WTC11 (cell line): ENCODE measurements around the gene NINJ2. TPM values are rescaled to one million over a fixed set of nuclear protein-coding genes. Genes with fewer than 3 reads are reported as not detected.

Experiments
- ATAC-seq: fragments of 200-7000 bp; cut with Tn5 transposase; 2 replicates; pipeline ENCODE4 v1.10.0; 2021; ENCODE audit warnings: mild to moderate bottlenecking, moderate library complexity
- CTCF ChIA-PET: fragments of 300-600 bp; sonication (Branson Sonifier 250); formaldehyde crosslinking; loops from one replicate; lab custom pipeline; 2021; ENCODE audit warnings: antibody characterized with exemption; lab: Charles Lee
- POLR2A ChIA-PET: fragments of 350-600 bp; sonication (Branson Sonifier 250); formaldehyde crosslinking; loops from one replicate; lab custom pipeline; 2021; ENCODE audit warnings: antibody characterized with exemption; lab: Charles Lee
- DNase-seq: peaks from one replicate; pipeline ENCODE4 v3.0.0; 2021; ENCODE audit warnings: low spot score
- H3K27ac Mint-ChIP-seq: 2 replicates; pipeline ENCODE4 v1.8.0; 2021; ENCODE audit warnings: mixed read lengths
- H3K27me3 Mint-ChIP-seq: 2 replicates; pipeline ENCODE4 v1.8.0; 2021; ENCODE audit warnings: low read depth, mild to moderate bottlenecking, moderate library complexity, mixed read lengths
- H3K36me3 Mint-ChIP-seq: 2 replicates; pipeline ENCODE4 v1.8.0; 2021; ENCODE audit warnings: mixed read lengths
- H3K4me1 Mint-ChIP-seq: 2 replicates; pipeline ENCODE4 v1.8.0; 2022; ENCODE audit warnings: mixed read lengths
- H3K4me3 Mint-ChIP-seq: 2 replicates; pipeline ENCODE4 v1.8.0; 2021; ENCODE audit warnings: mild to moderate bottlenecking, moderate library complexity, mixed read lengths
- H3K9me3 Mint-ChIP-seq: 2 replicates; pipeline ENCODE4 v1.8.0; 2021; ENCODE audit warnings: mixed read lengths
- CDX4 ChIP-seq: fragments of 250-450 bp; sonication (Bioruptor Pico); IDR thresholded peaks from 2 replicates; pipeline ENCODE4 v1.9.0; 2021; ENCODE audit warnings: moderate library complexity, mild to moderate bottlenecking, inconsistent platforms, borderline replicate concordance
- CREB1 ChIP-seq: sonication (generic); formaldehyde crosslinking; IDR thresholded peaks from 2 replicates; pipeline ENCODE4 v1.8.0; 2023; ENCODE audit warnings: mild to moderate bottlenecking, missing genetic modification reagents
- E2F4 ChIP-seq: sonication (generic); formaldehyde crosslinking; IDR thresholded peaks from 2 replicates; pipeline ENCODE4 v1.8.1; 2022; ENCODE audit warnings: low read depth, mild to moderate bottlenecking, moderate library complexity, missing genetic modification reagents, borderline replicate concordance
- JAZF1 ChIP-seq: fragments of 250-450 bp; sonication (Bioruptor Pico); IDR thresholded peaks from 2 replicates; pipeline ENCODE4 v1.9.0; 2021; ENCODE audit warnings: moderate library complexity, mild to moderate bottlenecking, inconsistent platforms
- NFYB ChIP-seq: sonication (generic); formaldehyde crosslinking; conservative IDR thresholded peaks from 2 replicates; pipeline ENCODE4 v1.8.0; 2022; ENCODE audit warnings: low read depth, missing genetic modification reagents
- NR2C2 ChIP-seq: sonication (generic); formaldehyde crosslinking; IDR thresholded peaks from 2 replicates; pipeline ENCODE4 v1.8.0; 2022; ENCODE audit warnings: mild to moderate bottlenecking, missing genetic modification reagents
- PRDM15 ChIP-seq: sonication (generic); formaldehyde crosslinking; IDR thresholded peaks from 2 replicates; pipeline ENCODE4 v1.8.0; 2022; ENCODE audit warnings: missing genetic modification reagents
- PRRX2 ChIP-seq: fragments of 250-450 bp; sonication (Bioruptor Pico); IDR thresholded peaks from 2 replicates; pipeline ENCODE4 v1.8.0; 2021; ENCODE audit warnings: mild to moderate bottlenecking
- SP1 ChIP-seq: sonication (generic); formaldehyde crosslinking; conservative IDR thresholded peaks from 2 replicates; pipeline ENCODE4 v1.8.1; 2022; ENCODE audit warnings: missing genetic modification reagents
- ZMAT4 ChIP-seq: fragments of 250-450 bp; sonication (Bioruptor Pico); IDR thresholded peaks from 2 replicates; pipeline ENCODE4 v1.9.0; 2021; ENCODE audit warnings: mild to moderate bottlenecking
- total RNA-seq: library from RNA; stranded (reverse); gene quantifications from 3 replicates; pipeline ENCODE4 v1.2.3, GENCODE V29; 2021
- TF ChIP-seq, protein P1 (sequence below): fragments of 200-600 bp; IDR thresholded peaks from 2 replicates; pipeline ENCODE4 v1.8.0; 2022; ENCODE audit warnings: antibody characterized with exemption
- TF ChIP-seq, protein P2 (sequence below): sonication (generic); formaldehyde crosslinking; IDR thresholded peaks from 2 replicates; pipeline ENCODE4 v1.8.1; 2023; ENCODE audit warnings: mild to moderate bottlenecking, missing genetic modification reagents
- TF ChIP-seq, protein P3 (sequence below): sonication (generic); formaldehyde crosslinking; conservative IDR thresholded peaks from 2 replicates; pipeline ENCODE4 v1.8.1; 2023; ENCODE audit warnings: mild to moderate bottlenecking, low read depth, missing genetic modification reagents, moderate library complexity

The NINJ2 gene
- total RNA-seq, 1 experiment from 2014 or later, result 0.42 TPM

DNA sequence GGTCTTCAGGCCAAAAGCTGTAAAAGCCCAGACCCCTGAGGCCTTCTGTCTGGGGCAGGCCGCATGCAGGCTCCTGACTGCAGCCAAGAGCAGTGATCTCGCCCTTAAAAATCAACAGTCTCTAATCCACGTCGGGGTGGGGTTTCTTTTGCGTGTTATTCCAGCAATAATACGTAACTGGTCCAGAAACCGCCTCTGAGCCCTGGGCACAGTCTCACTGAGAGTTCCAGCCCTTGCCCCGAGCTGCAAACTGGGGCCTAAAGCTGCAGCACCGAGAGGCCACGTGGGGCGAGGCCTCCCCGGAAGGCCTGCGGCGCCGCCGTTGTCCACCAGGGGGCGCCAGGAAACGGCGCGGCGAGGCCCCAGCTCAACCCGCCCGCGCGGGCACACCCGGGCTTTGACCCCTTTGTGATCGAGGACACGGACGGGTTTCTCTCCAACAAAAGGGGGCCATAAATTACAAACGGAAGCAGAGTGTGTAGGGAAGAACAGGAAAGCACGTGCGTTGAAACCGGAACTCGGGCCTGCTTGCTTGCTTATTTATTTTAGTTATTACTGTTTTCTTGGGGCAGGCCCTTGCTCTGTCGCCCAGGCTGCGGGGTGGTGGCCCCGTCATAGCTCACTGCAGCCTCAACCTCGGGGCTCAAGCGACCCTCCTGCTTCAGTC, 87.2 kb downstream of the NINJ2 start (continued):
- TF ChIP-seq E2F4 (CRISPR knock-in tag), result no peak
- TF ChIP-seq CDX4 (CRISPR knock-in tag), result no peak
- TF ChIP-seq, all 79 proteins: peak for 24

DNA sequence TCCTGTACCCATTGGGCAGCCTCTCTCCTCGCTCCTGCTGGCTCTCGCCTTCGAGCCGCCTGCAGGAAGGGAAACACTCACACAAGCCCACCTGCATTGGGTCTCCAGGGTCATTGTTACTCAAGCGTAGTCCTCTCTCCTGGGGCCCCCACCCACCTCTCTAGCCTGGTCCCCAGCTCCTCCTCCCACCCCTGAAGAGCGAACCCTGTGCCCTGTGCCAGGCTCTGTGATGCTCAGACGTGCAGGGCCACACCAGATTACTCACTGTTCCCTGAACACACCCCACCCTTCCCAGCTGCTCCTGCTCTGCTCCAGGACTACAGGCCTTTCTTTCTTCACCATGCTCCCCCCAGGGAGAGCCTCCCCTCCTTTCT, 88.1 kb downstream of the NINJ2 start:
- peaks cover 8% of the 10 kb centered on the region for H3K9me3 Mint-ChIP-seq
- CTCF ChIA-PET, result interaction anchor here (1.3 to 3.7 kb wide), 13 partner anchors 10 to 374 kb away, joined by 4 to 63 read pairs (median 10); partner anchors contain the start of genes RAD52 and WNK1
- peaks cover 31% of the 10 kb centered on the region for H3K4me1 Mint-ChIP-seq
- peaks cover 2% of the 10 kb centered on the region; the same call in 1 of the 2 replicates for H3K36me3 Mint-ChIP-seq
- H3K4me3 Mint-ChIP-seq, result no peak overlapping the region
- DNase-seq (no peak), ATAC-seq (no peak)
- TF ChIP-seq SP1 (CRISPR knock-in tag), result no peak
- peaks cover 15% of the 10 kb centered on the region for H3K27me3 Mint-ChIP-seq
- no peak overlapping the region for H3K27ac Mint-ChIP-seq
- POLR2A ChIA-PET, result no interaction called here

- Mint-ChIP-seq H3K4me1 (peaks cover 28% of the 10 kb centered on the region), H3K4me3 (no peak overlapping the region), H3K9me3 (peaks cover 8% of the 10 kb centered on the region), H3K27me3 (peaks cover 16% of the 10 kb centered on the region)
- TF ChIP-seq, protein P1, sequence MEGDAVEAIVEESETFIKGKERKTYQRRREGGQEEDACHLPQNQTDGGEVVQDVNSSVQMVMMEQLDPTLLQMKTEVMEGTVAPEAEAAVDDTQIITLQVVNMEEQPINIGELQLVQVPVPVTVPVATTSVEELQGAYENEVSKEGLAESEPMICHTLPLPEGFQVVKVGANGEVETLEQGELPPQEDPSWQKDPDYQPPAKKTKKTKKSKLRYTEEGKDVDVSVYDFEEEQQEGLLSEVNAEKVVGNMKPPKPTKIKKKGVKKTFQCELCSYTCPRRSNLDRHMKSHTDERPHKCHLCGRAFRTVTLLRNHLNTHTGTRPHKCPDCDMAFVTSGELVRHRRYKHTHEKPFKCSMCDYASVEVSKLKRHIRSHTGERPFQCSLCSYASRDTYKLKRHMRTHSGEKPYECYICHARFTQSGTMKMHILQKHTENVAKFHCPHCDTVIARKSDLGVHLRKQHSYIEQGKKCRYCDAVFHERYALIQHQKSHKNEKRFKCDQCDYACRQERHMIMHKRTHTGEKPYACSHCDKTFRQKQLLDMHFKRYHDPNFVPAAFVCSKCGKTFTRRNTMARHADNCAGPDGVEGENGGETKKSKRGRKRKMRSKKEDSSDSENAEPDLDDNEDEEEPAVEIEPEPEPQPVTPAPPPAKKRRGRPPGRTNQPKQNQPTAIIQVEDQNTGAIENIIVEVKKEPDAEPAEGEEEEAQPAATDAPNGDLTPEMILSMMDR, result no peak
- TF ChIP-seq CREB1 (CRISPR knock-in tag) (no peak), PRRX2 (CRISPR knock-in tag) (no peak), CDX4 (CRISPR knock-in tag) (no peak), ZMAT4 (CRISPR knock-in tag) (no peak), NFYB (CRISPR knock-in tag) (no peak), PRDM15 (CRISPR knock-in tag) (no peak), JAZF1 (no peak), NR2C2 (no peak)
- TF ChIP-seq, protein P2, sequence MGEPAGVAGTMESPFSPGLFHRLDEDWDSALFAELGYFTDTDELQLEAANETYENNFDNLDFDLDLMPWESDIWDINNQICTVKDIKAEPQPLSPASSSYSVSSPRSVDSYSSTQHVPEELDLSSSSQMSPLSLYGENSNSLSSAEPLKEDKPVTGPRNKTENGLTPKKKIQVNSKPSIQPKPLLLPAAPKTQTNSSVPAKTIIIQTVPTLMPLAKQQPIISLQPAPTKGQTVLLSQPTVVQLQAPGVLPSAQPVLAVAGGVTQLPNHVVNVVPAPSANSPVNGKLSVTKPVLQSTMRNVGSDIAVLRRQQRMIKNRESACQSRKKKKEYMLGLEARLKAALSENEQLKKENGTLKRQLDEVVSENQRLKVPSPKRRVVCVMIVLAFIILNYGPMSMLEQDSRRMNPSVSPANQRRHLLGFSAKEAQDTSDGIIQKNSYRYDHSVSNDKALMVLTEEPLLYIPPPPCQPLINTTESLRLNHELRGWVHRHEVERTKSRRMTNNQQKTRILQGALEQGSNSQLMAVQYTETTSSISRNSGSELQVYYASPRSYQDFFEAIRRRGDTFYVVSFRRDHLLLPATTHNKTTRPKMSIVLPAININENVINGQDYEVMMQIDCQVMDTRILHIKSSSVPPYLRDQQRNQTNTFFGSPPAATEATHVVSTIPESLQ (CRISPR knock-in tag), result no peak
- TF ChIP-seq, protein P3, sequence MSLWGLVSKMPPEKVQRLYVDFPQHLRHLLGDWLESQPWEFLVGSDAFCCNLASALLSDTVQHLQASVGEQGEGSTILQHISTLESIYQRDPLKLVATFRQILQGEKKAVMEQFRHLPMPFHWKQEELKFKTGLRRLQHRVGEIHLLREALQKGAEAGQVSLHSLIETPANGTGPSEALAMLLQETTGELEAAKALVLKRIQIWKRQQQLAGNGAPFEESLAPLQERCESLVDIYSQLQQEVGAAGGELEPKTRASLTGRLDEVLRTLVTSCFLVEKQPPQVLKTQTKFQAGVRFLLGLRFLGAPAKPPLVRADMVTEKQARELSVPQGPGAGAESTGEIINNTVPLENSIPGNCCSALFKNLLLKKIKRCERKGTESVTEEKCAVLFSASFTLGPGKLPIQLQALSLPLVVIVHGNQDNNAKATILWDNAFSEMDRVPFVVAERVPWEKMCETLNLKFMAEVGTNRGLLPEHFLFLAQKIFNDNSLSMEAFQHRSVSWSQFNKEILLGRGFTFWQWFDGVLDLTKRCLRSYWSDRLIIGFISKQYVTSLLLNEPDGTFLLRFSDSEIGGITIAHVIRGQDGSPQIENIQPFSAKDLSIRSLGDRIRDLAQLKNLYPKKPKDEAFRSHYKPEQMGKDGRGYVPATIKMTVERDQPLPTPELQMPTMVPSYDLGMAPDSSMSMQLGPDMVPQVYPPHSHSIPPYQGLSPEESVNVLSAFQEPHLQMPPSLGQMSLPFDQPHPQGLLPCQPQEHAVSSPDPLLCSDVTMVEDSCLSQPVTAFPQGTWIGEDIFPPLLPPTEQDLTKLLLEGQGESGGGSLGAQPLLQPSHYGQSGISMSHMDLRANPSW (CRISPR knock-in tag), result no peak
- TF ChIP-seq, all 79 proteins: peak for 0
- ChIA-PET POLR2A (no interaction called here), CTCF (interaction anchor here (1.1 to 3.7 kb wide), 3 partner anchors 177 to 543 kb away, joined by 3 to 63 read pairs (median 29); partner anchors contain the start of gene WNK1)
- ATAC-seq, result no peak
- Mint-ChIP-seq H3K27ac (no peak overlapping the region), H3K36me3 (peaks cover 2% of the 10 kb centered on the region; the same call in 1 of the 2 replicates)
- DNase-seq, result no peak
Measured at GRCh38 chr12:574475-575128, 88.6 kb downstream of the NINJ2 start.
